Colonic mucosa (tissue), 4 donors: ENCODE measurements around the gene ZNF526. TPM values are rescaled to one million over a fixed set of nuclear protein-coding genes. Genes with fewer than 3 reads are reported as not detected.
A peak's percentile ranks its signal among the peaks of the same experiment; 100 is the strongest.

Source experiments
- DNase-seq: peaks from one replicate; pipeline ENCODE4 v3.0.0-alpha.2; 2020
- H3K27ac ChIP-seq: fragments of 200-600 bp; one replicate; pipeline ENCODE4 v1.8.0; 2021
- H3K27me3 ChIP-seq: fragments of 200-600 bp; one replicate; pipeline ENCODE4 v1.8.0; 2021
- H3K36me3 ChIP-seq: fragments of 200-600 bp; one replicate; pipeline ENCODE4 v1.8.0; 2021
- H3K4me1 ChIP-seq: fragments of 200-600 bp; one replicate; pipeline ENCODE4 v1.8.0; 2021; ENCODE audit warnings: mild to moderate bottlenecking
- H3K4me3 ChIP-seq: fragments of 200-600 bp; one replicate; pipeline ENCODE4 v1.8.0; 2021
- H3K9ac ChIP-seq, 2 donors: one replicate each; pipeline ENCODE4 v1.7.0; 2013; ENCODE audit warnings: control low read depth in 2 of 2, low read depth in 2 of 2, low read length in 2 of 2
- H3K9me3 ChIP-seq: fragments of 200-600 bp; one replicate; pipeline ENCODE4 v1.8.0; 2021
- intact Hi-C: fragments of 100-400 bp; cut with DNase I; formaldehyde crosslinking; loops from one replicate; pipeline ENCODE4 v1.14.1; 2022
- total RNA-seq, 2 donors: library from RNA; stranded (reverse); fragmentation: NEBNext Ultra II Directional in 1 of 2; extraction: Animal tissue kit (Norgen Biotek cat#: 25700) in 1 of 2; gene quantifications; one replicate each; pipeline ENCODE4 v1.2.1, GENCODE V29; 2021
- TF ChIP-seq, protein P1 (sequence below): fragments of 200-600 bp; IDR thresholded peaks from one replicate; pipeline ENCODE4 v1.8.0; 2022; ENCODE audit warnings: antibody characterized with exemption, mild to moderate bottlenecking
- donor health status: healthy.
- donor health status: DM: no; HTN: no; CAD: no.
- donor health status: DM: no; HTN: no; CAD: no.

Gene ZNF526
- total RNA-seq, 2 donors from 2014 or later: 9.3 to 12.8 TPM

DNA sequence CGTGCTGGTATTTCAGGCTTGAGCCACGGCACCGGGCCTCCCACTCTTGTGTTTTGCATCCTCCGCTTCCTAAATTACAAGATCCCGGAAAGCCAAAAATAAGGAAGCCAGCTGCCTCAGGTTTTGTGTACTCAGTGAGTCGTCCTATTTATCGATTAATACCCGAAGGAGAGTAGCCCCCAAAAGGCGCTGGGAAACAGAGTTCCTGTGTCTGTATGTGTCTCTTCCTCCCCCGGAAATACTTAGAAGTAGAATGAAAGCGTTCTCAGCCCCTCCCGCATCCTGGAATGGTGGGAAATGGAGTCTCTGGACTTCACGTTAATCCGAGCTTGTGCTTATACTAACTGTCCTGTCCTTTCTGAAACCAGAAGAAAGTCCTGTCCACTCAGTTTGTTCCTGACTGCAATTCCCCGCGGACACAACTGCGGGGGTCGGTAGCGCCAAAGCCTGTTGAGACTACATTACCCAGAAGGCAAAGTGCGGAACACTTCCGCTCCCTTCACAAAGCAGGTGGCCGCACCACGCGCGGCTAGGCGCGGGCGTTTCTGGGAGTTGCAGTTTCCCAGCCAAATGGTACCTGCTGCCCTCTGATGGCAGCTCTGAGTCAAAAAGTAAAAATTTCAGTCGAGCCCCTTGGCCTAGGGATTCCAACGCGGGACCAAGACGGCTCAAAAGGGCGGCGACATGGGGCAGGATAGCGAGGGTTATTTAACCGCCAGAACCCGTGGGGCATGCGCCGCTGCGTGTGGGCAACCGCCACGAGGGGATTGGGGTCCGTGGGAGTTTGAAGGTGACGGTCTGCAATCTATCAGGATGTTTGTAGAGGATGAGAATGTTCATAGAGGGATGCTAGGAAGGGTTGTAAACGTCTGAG lies 24.5 kb downstream of the ZNF526 start:
- Histone ChIP-seq H3K36me3 (no peaks in the 10 kb centered on the region), H3K4me1 (peaks cover 12% of the 10 kb centered on the region), H3K9ac (peak overlapping the region; percentile 74 to 93), H3K27ac (peak overlapping the region; percentile 94), H3K9me3 (no peaks in the 10 kb centered on the region), H3K27me3 (no peaks in the 10 kb centered on the region), H3K4me3 (peak overlapping the region; percentile 88)
- intact Hi-C loops: loop anchor here (5.0 kb wide), 2 partner anchors 53 to 112 kb away; partner anchors contain the start of gene POU2F2
- TF ChIP-seq, protein P1, sequence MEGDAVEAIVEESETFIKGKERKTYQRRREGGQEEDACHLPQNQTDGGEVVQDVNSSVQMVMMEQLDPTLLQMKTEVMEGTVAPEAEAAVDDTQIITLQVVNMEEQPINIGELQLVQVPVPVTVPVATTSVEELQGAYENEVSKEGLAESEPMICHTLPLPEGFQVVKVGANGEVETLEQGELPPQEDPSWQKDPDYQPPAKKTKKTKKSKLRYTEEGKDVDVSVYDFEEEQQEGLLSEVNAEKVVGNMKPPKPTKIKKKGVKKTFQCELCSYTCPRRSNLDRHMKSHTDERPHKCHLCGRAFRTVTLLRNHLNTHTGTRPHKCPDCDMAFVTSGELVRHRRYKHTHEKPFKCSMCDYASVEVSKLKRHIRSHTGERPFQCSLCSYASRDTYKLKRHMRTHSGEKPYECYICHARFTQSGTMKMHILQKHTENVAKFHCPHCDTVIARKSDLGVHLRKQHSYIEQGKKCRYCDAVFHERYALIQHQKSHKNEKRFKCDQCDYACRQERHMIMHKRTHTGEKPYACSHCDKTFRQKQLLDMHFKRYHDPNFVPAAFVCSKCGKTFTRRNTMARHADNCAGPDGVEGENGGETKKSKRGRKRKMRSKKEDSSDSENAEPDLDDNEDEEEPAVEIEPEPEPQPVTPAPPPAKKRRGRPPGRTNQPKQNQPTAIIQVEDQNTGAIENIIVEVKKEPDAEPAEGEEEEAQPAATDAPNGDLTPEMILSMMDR: peak; percentile 56
- DNase-seq: peak; percentile 95

DNA sequence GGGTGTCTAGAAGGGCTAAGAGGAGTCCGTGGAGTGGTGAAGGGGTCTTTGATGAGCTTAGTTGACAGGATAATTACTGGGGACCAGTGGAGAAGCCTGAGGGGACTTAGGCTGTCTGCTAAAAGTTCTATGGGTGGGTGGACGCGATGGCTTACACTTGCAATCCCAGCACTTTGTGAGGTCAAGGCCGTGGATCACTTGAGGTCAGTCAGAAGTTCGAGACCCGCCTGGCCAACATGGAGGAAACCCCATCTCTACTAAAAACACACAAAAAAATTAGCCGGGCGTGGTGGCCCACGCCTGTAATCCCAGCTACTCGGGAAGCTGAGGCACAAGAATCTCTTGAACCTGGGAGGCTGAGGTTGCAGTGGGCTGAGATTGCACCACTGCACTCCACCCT lies 25.1 kb downstream of the ZNF526 start:
- Histone ChIP-seq H3K27ac (peak overlapping the region; percentile 94), H3K27me3 (no peaks in the 10 kb centered on the region), H3K9ac (peak overlapping the region in 1 of 2 donors; percentile 93), H3K9me3 (no peaks in the 10 kb centered on the region), H3K4me3 (no peak overlapping the region), H3K36me3 (no peaks in the 10 kb centered on the region), H3K4me1 (peaks cover 12% of the 10 kb centered on the region)
- peak; percentile 31 for DNase-seq
- intact Hi-C loops: loop anchor here (5.0 kb wide), 2 partner anchors 52 to 113 kb away; partner anchors contain the start of gene POU2F2
- TF ChIP-seq, protein P1: no peak

DNA sequence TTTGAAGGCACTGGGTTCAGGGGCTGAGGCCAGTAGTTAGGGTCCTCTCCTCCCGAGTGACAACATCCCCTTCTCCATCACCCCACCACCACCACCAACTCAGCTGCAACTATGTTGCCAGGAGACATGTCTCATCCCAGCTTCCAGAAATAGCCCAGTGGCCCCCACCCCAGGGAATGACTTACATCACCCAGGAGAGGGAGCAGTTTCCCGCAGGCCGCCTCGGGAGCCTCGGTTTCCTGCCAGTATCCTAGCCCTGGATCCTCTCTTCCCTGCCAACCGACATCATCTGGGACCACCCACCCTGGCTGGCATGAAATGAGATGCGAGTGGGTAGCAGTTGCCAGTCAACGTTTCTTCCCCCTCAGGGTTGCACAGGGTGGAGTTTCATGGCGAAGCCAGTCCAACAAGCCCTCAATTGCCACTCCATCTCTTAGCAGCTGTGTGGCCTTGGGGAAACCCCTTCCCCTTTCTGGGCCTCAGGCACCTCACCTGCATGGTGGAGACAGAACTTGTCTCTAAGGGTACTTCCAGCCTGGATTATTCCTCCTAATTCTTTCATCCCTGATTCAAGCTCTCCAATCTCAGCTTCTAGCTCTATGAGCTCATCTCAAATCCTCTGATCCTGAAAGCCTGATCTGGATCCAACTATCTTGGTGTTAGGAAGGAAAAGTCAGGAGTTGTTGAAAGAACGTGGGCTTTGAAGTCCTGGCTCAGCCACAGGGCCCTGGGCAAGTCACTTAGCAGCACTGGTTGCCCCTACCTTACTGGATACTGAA lies 26.2 kb downstream of the ZNF526 start:
- peak overlapping the region; percentile 4 for H3K27ac ChIP-seq
- no peaks in the 10 kb centered on the region for H3K9me3 ChIP-seq
- no peaks in the 10 kb centered on the region for H3K36me3 ChIP-seq
- no peak overlapping the region for H3K9ac ChIP-seq
- peaks cover 3% of the 10 kb centered on the region for H3K4me1 ChIP-seq
- TF ChIP-seq, protein P1: peak; percentile 54
- H3K27me3 ChIP-seq: no peaks in the 10 kb centered on the region
- peak; percentile 68 for DNase-seq
- intact Hi-C loops: loop anchor here (2.0 to 5.0 kb wide), 3 partner anchors 32 to 114 kb away; partner anchors contain the start of gene POU2F2
- no peak overlapping the region for H3K4me3 ChIP-seq

DNA sequence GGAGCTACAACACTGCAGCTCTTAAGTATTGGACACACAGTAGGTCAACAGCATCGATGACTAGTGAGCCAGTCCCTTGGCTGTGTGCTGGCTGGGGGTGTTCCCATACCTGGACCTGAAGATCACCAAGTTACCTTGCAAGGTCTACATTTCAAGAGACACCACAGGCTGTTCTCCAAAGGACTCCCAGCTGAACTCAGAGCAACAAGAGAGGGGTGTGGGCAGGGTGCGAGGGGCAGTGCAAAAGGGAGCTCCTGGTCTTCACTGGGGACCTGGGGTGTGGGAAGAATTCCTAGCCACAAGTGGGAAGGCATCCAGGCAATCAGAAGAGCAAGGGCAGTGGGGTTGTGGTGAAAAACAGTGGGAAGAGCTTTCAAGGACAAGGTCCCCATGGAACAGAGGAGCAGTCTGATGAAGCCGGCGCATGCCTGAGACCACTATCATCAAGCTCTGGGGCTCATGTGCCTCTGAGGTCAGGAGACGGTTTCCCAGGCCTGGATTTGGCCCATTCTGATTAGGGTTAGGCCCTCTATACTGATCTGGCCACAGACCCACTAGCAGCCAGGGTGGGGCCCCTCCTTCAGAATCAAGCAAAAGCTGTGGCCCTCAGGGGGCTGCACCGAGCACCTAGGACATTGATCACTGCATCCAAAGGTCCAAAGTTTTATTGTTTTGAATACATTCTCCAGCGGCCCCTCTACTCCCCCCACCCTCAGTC lies 27.0 kb downstream of the ZNF526 start:
- intact Hi-C loops: loop anchor here (2.0 to 5.0 kb wide), 3 partner anchors 32 to 115 kb away; partner anchors contain the start of gene POU2F2
- TF ChIP-seq, protein P1: no peak
- Histone ChIP-seq H3K4me3 (no peak overlapping the region), H3K9me3 (no peaks in the 10 kb centered on the region), H3K27ac (peak overlapping the region; percentile 4), H3K9ac (no peak overlapping the region), H3K36me3 (no peaks in the 10 kb centered on the region), H3K4me1 (peaks cover 6% of the 10 kb centered on the region), H3K27me3 (no peaks in the 10 kb centered on the region)
- DNase-seq: no peak
